Cardiac septum (tissue), 1 donor: ENCODE data around the gene DERA. TPM values are rescaled to one million over a fixed set of nuclear protein-coding genes. Genes with fewer than 3 reads are reported as not detected.
"Not testable (repeated sequence)": the region's sequence is repeated elsewhere in the genome, so short reads cannot be mapped to it uniquely, and the experiment has no call there.

Source experiments
- DNase-seq: peaks from one replicate; pipeline ENCODE4 v3.0.0-alpha.2; 2020; ENCODE audit warnings: low spot score
- intact Hi-C: fragments of 100-400 bp; cut with DNase I; formaldehyde crosslinking; loops from one replicate; pipeline ENCODE4 v1.14.0; 2022
- total RNA-seq: library from RNA; stranded (reverse); fragmentation: NEBNext Ultra II Directional; extraction: Animal tissue kit (Norgen Biotek cat#: 25700); gene quantifications from one replicate; pipeline ENCODE4 v1.2.1, GENCODE V29; 2021
- donor health status: DM: no; HTN: no; CAD: no.

DERA gene
- total RNA-seq, 1 donor from 2014 or later, result 19.4 TPM

DNA sequence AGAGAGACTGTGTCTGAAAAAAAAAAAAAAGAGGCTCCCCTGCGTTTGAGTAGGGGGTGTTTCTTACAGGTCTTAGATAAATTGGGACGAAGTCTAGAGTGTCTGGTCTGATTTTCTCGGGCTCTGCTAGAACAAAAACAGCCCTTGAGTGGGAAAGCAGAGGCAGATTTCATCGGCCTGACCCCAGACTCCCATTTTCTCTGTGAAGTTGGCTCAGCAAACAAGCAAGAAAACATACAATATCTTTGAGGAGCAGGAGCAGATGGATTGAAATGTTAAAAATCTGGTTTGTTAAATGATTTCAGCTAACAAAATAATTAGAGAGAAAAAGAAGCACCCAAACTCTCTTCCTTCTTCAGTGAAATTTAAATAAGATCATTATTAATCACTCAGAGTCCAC, 44.1 kb downstream of the DERA start:
- intact Hi-C loops, result no loop called here
- DNase-seq, result no peak

DNA sequence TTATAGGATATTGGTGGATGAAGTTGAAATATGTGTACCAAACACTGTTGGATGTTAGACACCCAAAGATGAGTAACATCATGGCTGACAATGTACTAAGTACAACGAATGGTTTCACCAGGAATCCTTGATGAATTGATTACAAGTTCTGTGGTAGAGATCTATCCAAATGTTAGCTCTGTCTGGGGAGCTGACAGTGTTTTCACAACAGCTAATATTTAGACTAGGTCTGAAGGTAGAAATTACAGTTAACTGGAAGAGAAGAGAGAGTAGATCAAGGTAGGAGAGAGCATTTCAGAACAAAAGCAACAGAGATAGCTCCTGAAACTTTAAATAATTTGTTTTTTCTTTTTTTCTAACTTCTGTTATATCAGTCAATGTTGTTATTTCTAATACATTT, 44.9 kb downstream of the DERA start:
- DNase-seq, result no peak
- intact Hi-C loops, result no loop called here

DNA sequence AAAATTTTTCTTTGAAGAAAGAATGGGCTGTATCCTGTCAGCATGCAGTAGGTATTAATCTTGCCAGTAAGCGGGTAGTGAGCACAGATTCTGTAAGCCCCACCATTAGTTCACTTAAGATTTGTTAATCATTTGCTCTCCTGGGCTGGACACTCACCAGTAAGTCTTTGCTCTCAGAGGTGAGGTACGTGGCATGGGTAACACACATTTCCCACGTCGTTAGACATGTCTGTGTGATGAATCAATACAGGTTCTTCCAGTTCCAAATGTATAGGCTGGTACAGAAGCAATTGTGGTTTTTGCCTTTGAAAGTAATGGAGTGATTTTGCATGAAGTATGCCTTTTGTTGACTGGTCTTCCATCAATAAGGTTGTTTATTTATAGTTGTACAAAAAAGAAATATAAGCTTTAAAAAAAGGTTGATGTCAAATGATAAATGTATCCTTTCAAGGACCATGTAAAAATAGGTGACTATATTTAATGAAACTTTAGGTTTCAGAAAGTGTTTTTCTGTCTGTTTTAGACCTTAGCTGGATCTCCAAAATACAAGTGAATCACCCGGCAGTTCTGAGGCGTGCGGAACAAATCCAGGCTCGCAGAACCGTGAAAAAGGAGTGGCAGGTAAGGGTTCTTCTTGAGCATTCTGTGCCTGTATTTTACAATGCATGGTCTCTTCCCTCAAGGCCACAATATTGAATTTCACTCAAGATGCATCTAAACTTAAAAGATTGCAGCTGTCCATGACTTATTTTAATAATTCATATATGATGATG, 45.5 kb downstream of the DERA start:
- intact Hi-C loops, result no loop called here
- DNase-seq, result no peak

DNA sequence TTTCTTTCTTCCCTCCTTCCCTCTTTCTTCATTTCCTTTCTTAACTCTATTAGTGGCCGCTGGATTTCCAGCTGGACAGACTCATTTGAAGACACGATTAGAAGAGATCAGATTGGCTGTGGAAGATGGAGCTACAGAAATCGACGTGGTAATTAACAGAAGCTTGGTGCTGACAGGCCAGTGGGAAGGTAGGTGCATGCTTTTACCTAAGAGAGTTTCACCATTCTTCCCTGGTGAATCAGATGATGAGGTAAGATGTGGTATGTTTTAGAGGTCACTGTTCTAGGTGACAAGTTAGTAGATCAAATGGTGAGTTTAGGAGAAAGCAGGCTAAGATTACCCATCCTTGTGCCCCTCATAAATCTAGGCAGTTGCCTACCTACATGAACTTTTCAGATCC, 51.6 kb downstream of the DERA start:
- intact Hi-C loops, result no loop called here
- no peak for DNase-seq

DNA sequence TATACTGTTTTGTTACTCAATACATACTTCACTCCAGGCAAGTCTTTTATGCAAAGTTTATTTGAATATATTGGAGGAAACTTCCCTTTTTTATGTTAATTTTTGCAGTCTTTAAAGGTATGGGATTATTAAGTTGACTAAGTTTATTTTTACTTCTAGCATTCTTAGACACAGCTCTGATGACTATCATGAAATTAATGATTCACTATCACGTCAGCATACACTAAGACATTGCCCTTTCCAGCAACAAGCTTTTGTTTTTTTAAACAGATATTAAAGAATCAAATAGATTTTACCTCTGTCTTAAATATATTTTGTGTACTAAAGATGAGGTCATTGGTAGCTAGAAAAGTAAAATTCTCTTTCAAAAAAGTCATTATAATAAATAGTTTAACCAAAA, 52.1 kb downstream of the DERA start:
- intact Hi-C loops, result no loop called here

DNA sequence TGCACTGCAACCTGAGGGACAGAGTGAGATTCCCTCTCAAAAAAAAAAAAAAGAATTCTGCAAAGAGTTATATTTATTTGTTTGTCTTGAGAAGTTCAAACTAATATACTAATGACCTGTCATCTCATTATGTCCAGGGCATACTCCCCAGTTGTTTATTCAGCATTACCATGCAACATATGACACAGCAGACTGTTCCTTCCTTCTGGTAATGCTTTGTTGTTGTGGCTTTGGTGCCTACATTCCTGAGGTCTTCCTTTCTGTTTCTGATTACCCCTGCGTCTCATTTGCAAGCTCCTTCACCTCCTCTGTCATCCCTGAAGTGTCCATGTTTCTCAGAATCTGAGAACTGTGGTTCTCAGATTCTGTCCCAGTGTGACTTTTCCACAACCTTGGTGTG, 55.3 kb downstream of the DERA start:
- DNase-seq, result no peak
- intact Hi-C loops, result no loop called here

More for the DNA sequence above, 52.1 kb downstream of the DERA start:
- DNase-seq, result no peak

DNA sequence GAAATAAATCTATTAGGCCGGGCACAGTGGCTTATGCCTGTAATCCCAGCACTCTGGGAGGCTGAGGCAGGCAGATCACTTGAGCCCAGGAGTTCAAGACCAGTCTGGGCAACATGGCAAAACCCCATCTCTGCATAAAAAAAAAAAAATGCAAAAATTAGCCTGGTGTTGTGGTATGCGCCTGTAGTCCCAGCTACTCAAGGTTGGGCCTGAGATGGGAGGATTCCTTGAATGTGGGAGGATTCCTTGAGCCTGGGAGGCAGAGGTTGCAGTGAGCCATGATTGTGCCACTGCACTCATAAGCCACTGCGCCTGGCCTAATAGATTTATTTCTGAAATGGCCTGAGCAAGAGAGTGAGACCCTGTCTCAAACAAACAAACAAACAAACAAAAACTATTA, 55.9 kb downstream of the DERA start:
- DNase-seq, intact Hi-C loops: not testable (repeated sequence)

DNA sequence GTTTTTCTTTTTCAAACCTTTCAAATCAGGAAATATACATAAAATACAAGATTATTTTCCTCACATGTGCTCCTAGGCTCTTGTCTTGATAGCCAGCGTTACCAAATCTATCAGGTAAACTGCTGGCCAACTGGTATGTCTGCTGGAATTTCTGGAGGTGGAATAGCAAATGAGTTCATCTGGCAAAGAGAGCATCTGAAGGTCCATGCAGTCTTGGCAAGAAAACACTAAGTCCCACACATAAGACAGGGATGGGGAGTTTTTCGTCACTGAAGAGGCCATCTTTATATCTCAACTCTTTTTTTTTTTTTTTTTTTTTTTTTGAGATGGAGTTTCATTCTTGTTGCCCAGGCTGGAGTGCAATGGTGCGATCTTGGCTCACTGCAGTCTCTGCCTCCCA, 60.1 kb downstream of the DERA start:
- DNase-seq, result no peak
- intact Hi-C loops, result no loop called here

DNA sequence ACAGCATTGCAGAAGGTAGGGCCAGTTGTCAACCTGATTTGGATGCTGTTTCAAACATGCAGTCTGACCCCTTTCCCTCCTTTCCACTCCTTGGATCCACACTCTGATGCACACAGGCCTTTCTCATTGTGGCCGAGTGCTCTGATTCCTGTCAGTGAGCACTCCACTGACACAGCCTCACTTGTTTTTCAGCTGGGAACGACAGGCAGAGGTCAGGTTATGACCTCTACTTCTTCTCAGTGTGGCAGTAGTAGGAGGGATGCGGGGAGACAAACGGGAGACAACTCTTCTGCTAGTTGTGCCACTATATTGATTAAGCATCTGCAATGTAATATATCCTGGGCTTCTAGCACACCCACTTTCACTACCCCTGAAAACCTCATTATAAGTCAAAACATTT, 61.8 kb downstream of the DERA start:
- intact Hi-C loops, result no loop called here
- DNase-seq, result no peak

DNA sequence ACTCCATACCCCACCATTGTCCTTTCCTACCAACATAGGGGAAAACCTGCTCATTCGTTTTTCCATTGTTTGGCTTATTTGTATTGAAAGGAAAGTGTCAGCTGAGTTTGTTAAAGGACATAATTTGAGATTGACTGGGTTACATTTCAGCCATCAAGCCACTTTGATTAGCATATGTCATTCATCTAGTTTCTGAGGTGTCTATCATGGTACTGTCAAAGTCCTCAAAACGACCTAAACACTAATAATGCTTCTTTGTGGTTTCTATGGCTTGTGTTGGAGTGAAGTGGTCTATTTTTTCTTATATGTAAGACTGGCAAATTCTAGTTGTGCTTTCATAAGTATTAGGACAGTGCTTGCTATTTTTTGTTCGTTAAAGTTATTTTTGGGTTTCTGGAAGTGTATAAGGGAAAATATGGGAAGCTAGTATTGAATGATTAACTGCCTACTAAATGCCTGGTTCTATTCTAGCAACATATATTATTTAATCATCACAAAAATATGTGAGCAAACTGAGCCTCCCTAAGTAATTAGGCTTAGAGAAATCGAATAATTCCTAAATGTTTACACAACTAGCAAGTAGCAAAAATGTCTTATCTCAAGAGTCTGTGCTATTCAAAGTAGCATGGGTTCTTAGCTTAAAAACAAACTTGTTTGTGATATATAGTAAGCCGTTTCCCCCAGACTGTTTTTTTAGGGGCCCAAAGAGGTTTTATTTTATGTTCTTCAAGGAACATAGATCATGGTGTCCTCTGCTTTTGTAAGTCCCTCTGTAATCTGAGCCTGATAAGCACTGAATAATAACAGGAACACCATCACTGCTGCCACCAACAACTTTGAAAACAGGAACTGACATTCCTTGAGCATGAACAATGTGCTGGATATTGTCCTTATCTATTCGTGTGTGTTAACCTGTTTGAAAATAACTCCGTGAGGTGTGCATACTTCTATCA, 67.1 kb downstream of the DERA start:
- intact Hi-C loops, result no loop called here
- no peak for DNase-seq

DNA sequence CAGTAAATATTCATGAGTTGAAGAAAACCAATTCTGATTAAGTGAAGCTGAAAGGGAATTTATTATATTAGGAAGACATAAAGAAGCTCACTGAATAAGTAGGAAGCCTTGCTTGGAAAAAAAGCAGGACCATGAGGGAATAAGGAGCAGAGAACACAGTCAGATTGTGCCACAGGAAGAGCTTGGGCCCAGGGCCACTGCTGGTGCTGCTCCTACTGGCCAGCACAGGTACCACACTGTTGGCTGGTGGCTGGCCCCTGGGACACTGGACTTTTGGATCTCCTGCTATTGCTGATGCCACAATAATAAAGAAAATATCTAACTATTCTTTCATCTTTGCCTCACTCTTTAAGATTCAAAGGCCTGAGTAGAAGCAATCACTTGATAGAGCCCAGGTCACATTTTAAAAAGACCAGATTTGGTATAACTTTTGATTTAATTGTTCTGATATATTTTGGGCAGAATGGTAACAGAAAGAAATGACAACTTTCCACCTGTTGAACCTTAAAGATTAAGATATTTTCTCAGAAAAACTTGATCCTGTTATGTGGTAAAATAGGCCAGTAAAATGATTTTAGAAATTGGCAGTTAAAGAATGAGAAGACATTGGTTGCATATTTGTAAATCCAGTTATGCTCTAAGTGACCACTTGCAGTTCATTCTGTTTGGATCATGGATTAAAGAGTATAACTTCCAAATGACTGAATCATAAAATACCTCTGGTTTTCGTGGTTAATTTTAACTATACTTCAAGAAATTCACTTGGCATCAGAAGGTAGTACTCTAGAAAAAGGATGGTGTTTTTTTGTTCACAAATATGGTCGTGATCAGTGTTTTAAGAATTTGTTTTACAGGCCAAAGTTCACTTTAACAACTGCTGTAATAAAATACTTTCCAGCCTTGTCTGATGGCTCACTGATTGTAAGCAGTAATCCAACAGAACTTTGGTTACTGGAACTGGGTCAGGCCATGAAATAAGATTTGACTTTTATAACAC, 68.3 kb downstream of the DERA start:
- DNase-seq, result no peak
- intact Hi-C loops, result no loop called here

DNA sequence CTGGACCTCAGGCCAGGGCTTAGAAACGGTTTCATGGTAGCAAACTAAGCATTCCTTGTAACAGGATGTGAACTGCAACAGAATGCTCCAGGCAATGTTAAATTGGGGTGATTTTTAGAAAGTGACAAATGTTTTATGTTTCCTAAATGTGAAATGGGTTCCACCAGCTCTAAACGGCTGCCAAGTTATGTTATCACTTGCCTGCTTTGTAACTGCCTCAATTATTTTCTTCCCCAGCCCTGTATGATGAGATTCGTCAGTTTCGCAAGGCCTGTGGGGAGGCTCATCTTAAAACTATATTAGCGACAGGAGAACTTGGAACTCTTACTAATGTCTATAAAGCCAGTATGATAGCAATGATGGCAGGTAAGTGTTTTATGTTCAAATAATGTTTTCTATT, 70.9 kb downstream of the DERA start:
- DNase-seq, result no peak
- intact Hi-C loops, result no loop called here

DNA sequence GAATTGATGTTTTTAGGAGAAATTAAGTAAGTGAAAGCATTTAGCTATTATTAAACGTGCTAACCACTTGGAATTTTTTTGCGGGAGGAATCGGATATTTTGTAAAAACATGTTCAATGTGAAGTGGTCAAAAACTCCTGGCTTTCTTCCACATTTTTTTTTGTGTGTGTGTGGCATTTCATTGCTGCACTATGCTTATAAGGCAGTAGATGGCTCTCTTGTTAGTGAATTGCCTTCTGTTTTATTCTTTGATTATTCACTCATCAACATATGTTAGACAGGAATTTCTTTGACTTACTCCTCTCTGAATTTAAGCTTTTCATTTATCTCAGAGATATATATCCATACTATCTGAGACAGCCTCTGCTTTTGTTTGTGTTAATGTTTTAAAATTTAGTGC, 71.3 kb downstream of the DERA start:
- intact Hi-C loops, result no loop called here
- DNase-seq, result no peak

DNA sequence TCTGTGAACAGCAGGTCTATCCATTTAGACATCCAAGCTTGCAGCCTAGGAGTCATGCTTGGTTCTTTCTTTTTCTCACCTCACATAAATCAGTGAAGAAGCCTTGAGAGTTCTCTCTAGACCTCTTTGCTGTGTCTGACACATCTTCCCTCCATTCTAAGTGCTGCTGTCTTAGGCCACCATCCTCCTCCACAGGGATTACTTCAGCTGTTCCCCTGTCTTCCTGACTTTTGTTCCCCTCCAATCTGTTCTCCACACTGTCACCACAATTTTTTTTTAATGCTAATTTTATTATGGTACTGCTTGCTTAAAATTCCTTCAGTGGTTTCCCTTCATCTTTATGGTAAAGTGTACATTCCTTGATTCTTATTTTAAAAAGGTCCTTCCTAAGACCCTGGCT, 71.8 kb downstream of the DERA start:
- intact Hi-C loops, result no loop called here
- no peak for DNase-seq

DNA sequence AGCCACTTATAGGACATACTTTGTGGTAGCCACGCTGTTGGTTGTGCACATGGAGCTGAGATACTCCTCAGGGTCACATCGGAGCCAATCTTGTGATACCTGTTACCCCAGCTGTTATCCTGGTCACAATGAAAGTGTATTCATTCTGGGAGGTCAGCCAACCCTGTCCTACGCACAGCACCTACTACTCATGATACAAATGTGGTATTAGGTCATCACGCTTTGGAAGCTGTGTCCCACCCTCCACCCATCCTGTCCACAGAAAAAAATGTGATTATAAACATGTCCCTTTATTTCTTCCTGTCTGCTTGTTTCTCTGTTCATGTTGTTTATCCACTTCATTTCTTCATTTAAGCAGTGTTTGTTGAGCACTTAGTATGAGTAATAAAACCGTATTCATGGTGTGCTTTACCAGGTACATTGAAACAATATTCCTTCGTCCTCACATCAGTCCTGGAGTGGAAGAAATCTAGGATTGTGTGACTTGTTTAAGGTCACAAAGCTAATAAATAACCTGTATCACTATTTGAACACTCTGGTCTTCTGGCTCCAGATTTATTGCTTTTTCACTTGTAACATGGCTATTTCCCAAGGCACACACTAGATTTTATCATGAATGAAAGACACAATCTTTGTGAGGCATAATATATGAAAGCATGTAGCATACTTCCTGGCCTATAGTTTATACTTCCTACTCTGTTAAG, 73.1 kb downstream of the DERA start:
- DNase-seq, result no peak
- intact Hi-C loops, result no loop called here

DNA sequence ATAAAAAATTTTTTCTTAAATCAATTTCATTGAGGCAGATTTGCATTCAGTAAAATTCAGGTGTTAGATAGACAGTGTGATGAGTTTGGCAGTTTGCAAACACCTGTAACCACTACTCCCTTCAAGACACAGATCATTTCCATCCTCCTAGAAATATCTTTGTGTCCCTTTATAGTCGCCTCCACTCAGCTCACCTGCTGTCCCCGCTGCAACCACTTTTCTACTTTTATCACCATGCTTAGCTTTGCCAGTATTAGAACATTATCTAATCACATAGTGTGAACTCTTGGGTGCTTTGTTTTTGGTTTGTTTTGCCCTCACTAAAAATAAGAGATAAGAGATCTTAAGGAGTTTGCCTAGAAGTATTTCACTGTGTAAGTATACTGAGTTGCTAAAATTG, 73.8 kb downstream of the DERA start:
- intact Hi-C loops, result no loop called here
- DNase-seq, result no peak

DNA sequence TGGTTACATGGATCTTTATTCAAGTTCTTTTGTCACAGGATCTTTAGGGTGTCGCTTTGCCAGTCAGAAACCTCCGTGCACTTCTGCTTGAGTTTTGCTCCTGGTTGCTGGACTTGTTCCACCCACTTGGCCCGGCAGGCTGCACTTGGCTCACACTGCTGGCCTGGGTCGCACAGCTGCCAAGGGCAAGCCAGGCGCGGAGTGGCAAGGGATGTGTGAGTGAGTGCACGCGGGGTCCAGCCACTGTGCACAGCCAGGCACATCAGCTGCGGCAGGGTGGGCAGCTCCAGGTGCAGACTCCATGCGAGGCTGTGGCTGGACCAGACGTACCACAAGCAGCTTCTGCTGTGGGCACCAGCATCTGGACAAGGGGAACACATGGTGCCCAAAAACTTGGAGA, 76.6 kb downstream of the DERA start:
- intact Hi-C loops, result no loop called here
- DNase-seq, result peak; percentile 80

DNA sequence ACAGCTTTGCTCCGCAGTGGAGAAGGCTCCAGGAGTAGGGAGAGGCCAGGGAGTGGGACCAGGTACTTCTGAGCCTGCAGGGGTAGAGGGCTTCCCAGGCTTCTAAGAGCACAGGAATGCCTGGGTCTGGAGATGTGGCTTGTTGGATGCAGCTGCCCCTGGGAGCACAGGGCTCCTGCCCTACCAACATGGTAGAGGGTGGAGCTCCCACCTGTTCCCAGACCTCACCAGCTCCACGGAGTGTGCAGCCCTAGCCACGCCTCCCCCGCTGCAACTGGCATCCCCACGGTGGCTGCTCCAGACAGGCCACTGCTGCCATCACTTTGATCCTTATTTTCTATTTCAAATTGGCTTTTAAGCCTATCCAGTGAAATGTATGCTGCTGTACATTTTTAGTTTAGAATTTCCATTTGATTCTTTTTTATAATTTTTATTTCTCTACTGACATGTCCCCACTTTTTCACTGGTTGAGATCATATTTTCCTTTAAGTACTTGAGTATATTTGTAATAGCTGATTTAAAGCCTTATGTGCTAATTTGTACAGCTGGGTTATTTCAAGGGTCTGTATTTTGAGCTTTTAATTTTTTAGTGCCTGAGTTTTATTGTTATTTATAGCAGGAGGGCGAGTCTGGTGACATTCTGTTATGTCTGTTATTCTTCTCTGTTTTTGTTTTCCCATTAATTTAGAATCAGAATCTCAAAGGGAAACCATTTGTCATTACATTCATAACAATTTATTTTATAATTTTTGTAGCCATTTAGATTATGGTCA, 78.0 kb downstream of the DERA start:
- intact Hi-C loops, result no loop called here
- DNase-seq, result no peak
